ENCODE results near the gene LBR.
A peak's percentile ranks its signal among the peaks of the same experiment; 100 is the strongest.

Gene LBR

DNA sequence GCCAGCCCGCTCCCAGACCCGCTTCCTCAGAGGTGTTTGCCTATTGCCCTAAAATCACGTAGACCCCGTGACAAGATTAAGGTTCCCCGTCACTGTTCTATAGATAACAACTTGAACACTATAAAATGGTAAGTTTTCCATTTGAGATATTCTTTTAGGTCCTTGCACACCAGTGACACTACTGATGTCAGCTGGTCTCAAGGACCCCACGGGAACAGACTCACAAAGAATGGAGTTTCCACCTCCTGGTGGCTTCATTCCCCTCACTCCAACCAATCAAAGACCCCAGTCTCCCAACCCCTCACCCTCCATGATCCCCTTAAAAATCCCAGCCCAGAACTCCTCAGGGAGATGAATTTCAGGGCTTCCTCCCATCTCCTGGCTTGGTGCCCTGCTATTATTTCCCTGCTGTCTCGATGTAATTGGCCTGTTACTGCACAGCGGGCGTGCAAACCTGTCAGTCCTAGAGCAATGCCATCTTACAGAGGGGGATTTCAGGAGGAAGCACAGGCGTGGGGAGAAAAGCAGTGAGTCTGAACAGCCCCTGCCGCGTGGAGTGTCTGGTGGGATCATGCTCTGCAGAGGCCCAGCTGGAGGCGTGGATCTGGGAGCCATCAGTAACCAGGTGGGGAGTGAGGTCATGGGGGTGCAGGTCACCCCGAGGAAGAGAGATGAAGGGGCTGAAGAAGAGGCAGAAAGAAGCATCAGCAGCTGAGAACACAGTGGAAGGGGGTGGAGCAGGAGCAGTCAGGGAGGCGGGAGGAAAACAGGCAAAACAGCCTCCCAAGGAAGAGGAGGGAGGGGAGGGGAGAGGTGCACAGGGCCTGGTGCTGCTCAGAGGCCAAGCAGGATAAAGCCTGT is 35.1 kb upstream of the LBR start:
- no peak for DNase-seq

DNA sequence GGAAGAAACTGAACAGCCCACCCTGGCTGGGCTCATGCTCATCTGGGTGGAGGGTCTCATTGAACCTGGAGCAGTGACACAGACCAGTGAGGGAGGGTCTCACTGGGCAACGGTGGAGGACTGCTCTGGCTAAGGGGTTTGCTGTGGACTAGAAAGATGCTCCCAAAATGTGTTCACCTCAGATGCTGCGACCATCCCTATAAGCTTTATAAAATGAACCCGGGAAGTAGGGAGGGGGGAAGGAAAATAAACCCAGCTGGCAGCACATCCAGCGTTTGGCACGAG is 34.5 kb upstream of the LBR start:
- DNase-seq: no peak

DNA sequence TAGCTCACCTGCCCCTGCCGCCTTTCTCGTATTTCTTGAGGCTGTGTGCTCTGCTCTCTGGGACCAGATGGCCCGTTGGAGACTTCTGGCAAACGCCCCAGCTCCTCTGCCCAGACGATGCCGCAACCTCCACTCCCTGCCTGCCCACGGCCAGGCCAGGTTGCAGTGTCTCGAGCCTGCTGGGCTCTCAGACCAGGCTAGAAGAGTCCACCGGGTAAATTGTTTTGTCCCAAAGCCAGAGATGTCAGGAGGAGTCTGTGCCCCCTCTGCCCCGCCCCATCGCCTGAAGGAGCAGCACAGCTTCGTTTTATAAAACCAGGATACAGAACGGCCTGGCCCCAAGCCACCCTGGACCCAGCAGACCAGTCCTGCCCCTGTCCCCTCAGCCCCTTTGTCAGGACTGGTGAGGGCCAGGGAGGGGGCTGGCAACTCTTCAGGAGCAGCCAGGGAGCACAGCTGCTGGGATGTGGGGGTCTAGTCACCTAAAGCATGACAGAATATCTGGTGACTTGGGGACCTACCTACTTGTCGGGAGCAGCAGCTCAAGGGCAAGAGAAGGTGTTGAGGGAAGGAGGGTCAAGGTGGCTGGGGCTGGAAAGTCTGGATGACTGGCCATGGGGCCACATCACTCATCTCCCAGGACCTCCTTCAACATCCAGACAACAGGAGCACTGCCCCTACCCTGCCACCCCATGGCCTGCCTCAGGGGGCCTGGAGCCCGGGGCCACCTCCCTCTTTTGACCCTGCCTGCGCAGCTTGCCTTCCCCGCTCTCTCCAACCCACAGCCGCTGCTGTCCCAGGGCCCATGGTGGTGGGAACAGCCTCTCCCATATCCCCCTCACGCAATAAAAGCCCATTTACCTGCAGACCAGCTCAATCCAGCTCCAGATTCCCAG is 33.9 kb upstream of the LBR start:
- no peak for DNase-seq

DNA sequence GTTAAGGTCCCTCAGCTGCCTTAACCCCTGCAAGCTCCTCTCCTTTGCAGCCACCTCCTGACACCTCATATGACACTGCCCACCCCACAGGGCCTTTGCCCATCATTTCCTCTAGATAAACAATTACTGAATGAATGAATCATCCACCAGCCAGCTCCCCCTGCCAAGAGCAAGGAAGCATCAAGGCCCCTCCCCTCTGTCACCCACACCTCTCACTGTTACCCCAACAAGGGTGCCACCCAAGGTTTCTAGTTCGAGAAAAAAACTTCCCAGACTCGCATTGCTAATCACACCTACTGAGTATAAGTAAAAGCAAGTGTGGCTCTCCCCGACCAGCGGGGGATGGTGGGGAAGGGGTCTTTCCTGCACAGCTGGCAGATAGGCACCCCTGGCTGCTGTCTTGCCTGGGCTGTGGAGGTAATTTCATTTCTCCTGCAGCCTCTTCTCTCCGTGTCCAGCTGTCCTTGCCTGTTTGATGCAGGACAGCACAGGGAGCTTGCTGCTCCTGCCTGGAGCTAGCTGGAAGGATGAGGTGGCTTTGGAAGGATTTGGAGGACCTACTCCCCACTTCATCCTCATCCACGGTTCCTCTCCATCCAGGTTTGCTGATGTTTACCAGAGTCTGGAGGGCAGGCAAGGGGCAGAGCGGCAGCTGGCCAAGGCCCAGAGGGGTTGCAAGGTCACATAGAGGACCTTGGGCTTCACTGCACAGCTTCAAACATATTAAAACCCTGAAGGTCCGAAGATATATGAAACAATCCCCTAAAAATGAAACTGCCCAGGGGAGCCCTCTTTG is 33.1 kb upstream of the LBR start:
- peak; percentile 75 for DNase-seq

DNA sequence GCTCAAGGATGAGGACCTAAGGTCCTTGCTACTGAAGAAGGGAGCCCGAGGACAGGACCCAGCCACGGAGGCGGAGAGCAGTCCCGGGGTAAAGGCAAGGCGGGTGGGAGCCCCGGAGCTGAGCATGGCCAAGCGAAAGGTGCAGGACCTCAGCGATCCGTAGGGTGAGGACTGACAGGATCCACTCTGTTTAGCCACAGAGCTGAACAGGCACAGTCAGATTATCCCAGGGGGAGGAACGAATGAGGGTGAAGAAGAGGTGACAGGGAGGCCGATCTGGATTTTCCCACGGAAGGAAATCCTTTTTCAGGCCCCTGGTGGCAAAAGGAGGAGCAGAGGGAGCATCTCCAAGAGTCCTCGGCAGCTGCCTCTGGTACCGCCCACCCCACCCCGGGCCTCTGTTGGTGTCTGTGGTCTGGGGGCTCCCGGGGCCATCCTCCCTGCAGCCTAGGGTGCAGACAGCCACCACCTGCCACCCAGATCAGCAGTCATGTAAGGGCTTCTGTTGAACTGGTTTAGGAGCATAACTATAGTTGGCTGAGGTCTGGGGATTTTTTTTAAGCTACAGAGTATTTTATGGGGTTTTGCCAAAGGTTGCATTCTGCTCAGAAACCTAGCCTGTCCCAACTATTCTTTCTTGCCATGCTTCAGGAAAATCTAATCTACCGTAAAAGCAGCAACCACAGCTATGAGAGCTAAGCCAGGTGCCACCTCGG is 32.3 kb upstream of the LBR start:
- no peak for DNase-seq

DNA sequence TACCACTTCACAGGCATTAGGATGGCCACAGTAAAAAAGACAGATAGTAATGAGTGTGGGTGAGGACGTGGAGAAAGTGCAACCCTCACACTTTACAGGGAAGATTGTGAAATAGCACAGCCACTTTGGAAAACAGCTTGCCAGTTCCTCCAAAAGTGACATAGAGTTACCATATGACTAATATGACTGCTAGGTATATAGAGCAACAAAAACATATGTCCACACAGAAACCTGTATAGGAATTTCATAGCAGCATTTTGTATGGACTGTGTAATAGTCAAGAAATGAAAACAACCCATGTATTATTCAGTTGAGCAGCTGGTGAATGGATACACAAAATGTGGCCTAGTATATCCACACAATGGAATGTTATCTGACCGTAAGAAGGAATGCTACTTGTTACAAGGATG is 30.4 kb upstream of the LBR start:
- no peak for DNase-seq

DNA sequence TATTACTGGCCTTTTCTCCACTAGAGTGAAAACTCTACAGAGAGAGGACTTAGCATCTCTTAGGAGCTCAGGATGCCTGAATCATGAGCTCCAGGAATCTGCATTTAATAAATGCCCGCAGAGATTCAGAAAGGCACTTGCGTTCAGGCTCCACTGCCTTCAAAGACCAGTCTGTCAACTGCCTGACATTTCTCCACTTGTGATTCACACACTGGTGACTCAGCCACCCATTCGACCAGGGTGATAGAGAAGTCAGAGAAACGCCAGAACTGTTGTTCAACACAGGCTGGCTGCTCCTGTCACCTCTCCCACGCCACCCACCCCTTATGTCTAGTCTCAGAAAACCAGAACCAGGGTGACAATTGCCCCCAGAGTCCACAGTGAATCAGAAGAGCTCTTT is 26.9 kb upstream of the LBR start:
- DNase-seq: peak; percentile 62

DNA sequence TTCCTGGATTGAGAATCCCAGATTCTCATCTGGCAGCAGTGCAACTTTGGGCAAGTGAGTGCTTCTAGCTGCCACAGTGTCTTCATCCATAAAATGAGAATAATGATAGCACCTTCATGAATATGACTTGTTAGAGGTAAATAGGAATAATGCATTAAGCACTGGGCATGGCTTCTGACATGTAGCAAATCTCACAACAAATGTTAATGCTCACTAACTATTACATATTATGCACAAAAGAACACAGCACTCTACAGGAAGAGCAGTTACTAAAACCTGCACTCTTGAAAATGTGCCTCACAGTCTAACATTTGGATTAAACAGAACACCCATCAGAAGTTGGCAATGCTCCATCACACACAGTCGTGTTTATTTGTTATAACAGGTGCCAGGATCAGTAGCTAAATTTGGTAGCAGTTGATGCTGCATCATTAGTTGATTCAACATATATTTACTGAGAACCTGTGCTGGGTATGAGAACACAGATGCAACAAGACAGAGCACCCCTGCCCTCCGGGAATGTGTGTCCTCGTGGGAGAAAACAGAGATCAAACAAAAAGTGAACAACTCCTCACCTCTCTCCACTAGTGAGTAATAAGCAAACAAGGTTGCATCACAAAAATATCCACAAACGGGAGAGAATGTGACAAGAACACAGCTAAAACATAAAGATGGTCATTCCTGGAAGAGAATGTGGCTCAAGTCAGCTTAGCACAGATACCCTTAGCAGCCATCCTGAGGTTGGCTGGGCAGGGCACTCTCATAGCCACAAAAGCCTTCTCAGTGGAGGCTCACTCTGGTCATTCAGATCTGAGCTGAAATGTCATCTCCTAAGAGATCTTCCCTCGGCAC is 26.2 kb upstream of the LBR start:
- no peak for DNase-seq

DNA sequence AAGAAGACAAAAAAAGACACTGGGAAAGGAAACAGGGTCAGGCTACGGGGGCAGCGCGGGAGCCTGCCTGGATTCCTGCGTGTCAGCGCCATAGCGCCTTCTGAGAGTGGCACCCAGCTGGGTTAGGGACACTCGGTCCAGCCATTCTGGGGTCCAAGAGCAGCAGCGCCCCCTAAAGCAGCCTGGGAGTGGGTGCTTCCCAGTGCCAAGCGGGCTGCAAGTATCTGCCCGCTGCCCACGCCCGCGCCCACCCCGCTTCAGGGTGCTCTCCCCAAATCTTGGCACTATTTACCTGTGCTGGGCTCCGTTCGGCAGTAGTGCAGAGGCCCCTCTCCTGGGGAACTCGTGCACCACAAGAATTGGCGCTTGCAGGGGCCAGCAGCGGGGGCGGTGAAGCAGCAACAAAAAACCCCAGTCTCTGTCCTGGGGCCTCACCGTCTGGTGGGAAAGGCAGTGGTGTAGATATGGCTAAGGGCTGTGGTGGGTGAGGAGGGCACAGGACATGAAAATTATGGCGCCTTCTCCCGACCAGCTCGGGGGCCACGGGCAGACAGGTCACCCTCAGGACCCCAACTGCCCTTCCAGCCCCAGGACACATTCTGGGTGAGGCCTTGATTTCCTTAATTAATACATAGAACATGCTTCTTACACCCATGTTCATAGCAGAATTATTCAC is 24.1 kb upstream of the LBR start:
- no peak for DNase-seq

DNA sequence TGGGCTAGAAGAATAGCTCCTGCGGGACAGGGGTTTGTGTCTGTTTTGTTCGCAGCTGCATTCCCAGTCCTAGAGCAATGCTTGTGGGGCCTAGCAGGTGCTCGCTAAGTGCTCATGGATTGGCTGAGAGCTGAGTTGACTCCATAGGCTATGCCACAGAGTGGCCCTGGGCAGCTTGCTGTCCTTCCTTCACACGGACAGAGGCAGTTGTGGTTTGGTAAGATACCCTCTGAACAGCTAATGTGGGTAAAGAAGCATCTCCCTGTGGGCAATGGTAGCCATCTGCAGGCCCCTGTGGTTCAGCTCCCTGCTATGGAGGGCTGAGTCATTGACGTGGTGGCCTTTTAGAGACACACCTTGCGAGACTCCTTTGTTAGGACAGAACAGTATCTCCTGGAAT is 23.5 kb upstream of the LBR start:
- no peak for DNase-seq

DNA sequence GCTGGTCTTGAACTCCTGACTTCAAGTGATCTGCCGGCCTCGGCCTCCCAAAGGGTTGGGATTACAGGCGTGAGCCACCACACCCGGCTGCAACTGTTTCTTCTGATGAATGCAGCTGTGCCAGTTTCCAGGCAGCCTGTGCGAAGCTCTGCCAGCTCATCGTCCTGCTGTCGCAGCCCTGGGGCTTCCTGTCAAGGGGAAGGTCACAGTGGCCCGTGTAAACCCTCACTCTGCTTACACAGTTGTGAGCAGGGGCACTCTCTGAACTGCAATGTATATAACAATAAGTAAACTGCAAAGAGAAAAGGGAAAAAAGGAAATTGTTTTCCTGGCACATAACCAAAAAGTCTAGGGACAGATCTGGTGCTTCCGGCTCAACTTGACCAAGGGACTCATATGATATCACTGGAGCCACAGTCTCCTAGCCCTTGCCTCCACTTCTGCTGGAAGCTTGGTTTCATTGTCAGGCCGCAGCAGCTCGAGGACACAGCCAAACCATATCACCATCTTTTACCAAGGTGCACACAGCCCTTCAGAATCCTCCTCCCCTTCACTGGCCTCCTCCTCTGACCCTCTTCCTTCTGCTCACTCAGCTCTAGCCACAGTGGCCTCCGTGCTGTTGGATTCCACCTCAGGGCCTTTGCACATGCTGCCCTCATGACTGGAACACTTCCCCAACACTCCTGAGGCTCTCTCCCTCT is 22.8 kb upstream of the LBR start:
- DNase-seq: no peak

DNA sequence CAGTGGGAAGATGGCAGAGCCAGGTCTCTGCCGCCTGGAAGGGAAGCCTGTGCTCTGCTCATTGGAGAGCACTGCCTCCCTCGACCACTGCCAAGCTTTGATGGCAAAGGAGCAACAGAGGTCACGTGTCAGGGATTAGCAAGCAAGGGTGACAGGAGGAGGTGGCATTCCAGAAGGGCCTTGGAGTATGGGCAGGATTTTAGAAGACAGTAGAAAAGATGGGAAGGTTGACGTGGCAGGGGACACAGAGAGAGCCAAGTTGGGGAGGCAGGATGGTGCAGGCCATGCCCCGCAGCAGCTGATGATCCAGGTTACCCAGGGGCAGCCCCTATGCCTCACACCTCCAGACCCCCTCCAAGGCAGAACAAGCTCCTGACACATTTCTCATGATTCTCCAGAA is 21.9 kb upstream of the LBR start:
- no peak for DNase-seq

DNA sequence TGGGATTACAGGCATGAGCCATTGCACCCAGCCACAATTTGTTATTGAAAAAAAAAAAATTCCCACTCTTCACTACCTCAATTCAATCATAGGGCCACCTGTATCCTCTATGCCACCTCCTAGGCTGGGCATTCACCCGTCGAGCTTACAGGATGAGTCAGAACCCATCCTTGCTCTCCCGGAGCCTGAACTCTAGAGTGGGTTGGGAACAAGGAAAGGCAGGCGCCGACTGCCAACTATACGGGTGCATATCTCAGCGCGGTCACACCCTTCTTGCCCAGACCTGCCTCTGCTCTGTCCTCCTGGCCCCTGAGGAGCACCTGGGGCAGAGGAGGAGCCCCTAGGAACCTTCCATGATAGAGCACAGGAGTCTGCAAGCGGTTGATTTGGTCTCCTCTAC is 21.4 kb upstream of the LBR start:
- no peak for DNase-seq

DNA sequence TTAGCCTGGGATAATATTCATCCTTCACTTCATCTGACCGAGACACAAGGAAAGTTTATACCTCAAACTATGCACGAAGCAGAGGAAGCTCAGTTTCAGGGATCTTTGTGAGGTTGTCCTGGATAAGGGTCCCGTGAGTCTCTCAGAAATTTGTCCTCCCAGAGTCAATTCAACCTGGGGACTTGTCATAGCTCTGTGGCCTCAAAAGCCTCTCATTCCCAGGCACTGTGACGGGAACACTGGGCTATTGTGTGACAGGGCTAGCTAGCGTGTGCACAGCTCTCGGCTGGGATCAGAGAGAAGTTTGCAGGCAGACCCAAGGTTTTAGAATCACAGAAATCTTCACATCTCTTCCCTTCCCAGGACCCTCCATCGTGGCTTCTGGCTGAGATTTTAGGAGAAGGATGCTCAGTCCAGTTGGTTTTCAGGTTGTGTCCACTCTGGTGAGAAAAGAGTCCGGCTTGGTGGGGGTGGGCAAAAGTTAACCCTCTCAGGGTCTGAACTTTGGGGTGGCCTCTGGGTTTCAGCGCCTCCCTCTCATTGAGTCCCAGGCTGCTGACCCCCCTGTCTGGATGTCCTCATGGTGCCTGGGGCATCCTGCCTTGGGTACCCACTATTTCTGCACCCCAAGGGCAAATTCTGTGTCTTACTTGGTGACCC is 20.4 kb upstream of the LBR start:
- no peak for DNase-seq

DNA sequence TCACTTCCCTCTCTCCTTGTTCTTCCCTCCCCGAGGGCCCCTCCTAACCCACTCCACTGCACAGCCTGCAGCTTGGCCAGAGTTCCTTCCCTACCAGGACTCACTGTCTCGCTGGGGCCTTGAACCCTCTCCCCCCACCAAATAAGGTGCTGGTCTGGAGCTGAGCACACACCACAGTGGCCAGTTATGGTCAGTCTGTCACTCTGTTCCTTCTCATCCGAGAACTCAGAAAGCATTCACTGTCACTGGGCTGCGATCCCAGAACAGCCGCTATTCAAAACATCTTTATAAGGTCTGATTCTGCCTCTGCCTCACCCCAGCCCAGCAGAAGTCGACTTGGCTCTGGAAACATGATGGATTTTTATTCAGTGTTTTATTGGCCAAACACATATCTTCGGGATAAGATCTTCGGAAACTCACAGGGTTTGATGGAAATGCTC is 19.8 kb upstream of the LBR start:
- no peak for DNase-seq

DNA sequence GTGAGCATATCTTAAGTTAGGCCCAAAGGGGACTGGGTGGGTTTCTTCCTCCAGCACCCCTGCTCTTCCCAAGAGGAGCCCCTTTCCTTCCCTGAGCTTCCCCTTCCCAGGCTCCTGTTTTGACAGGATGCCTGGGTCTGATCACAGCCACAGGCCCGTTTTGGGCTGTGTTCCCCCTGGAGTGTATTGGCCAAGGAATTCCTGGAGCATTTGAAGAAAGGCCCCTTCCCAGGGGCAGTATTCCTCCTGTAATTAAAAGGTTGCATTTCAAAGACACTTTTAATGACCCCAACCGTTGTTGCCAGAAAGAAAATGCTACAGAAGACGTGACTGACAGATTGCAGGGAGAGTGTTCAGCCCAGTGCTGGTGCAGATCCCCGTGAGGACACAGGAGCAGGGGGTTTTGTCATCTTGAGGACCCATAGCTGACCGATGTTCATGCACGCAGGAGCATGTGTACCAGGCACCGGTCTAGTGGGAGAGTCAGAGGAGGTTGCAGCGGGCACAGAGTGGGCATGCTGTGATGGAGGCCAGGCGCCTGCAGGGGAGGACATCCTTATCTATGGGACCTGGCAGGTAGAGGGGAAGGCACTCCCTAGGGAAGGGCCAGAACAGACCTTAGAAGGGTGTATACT is 19.3 kb upstream of the LBR start:
- no peak for DNase-seq

DNA sequence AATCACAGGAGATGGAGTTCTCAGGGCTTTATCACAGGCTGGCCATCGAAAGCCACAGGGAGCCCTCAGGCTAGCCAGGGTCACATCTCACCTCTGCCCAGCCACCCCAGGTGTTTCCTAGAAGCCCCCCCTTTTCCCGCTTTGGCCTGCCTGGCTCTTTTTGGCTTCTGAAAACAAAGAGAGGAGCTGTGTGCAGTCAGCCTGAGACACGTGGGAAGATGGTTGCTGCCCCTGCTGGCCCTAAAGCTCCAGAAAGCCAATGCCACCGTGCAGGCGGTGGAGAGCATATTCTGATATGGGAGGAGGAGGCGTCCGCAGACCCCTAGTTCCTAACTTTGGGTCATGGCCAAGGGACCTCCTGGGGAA is 18.7 kb upstream of the LBR start:
- DNase-seq: no peak

DNA sequence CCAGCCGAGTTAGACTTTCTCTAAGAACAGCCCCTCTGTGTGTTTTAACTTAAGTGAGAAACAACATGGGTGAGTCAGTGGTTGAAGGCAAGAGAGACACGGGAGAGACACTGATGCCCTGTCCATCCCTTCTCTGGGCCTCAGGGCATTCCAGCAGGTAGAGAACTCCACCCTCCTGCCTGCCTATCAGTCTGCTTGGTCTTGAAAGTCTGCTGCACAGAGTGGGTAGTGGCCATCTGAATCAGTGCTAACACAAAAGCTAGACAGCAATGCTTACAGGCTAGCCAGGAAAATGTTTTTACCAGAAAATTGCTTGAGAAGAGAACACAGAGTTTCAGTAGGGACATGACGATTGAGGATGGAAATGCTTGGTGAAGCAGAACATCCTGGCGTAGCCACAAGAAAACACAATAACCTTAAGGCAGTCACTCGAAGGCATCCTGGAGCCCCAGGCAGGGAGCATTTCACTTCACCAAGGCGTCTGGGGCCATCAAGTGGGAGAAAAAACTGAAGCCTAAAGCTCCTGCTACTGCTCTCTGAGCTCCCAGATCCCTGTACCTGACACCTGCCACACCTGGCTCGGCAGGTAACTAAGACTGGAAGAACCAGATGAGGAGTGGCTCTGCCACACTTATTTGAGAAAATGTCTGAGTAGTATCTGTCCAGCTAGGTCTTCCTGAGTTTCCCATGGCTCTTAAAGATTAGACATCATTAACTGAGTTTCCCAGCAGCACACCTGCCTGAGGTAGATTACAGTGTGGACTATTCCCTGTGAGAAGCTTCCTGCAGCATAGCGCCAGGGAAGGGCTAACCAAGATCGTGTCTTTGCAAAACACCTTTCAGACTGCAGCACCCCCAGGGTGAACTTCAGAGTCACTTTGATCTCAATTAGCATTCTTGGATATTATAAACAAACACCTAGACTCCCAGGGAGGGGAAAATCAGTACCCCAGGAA is 18.1 kb upstream of the LBR start:
- DNase-seq: no peak
